Measurements from ENCODE around the gene PGAM5.

The PGAM5 gene

GRCh38 chr12:132736913-132737312 is 26.3 kb downstream of the PGAM5 start:
- no peak overlapping the region for H3K4me3 ChIP-seq (ENCODE audit: low read depth, low read length)
- DNase-seq (ENCODE audit: low read depth), result no peak
- no peak for TF ChIP-seq CTCF (conservative IDR thresholded peaks at IDR 0.05; ENCODE audit: low read depth, low read length)

GRCh38 chr12:132739600-132740312 is 29.1 kb downstream of the PGAM5 start:
- no peak for DNase-seq (ENCODE audit: low read depth)
- H3K4me3 ChIP-seq (ENCODE audit: low read depth, low read length), result no peak overlapping the region
- TF ChIP-seq CTCF (conservative IDR thresholded peaks at IDR 0.05; ENCODE audit: low read depth, low read length), result no peak

GRCh38 chr12:132740313-132740646 is 29.6 kb downstream of the PGAM5 start:
- no peak for DNase-seq (ENCODE audit: low read depth)
- no peak overlapping the region for H3K4me3 ChIP-seq (ENCODE audit: low read depth, low read length)
- TF ChIP-seq CTCF (conservative IDR thresholded peaks at IDR 0.05; ENCODE audit: low read depth, low read length), result no peak

GRCh38 chr12:132740652-132741051 is 30.0 kb downstream of the PGAM5 start:
- TF ChIP-seq CTCF (conservative IDR thresholded peaks at IDR 0.05; ENCODE audit: low read depth, low read length), result no peak
- DNase-seq (ENCODE audit: low read depth), result no peak
- H3K4me3 ChIP-seq (ENCODE audit: low read depth, low read length), result no peak overlapping the region

- TF ChIP-seq CTCF (conservative IDR thresholded peaks at IDR 0.05; ENCODE audit: low read depth, low read length), result no peak
- no peak for DNase-seq (ENCODE audit: low read depth)
- no peak overlapping the region for H3K4me3 ChIP-seq (ENCODE audit: low read depth, low read length)
Observed at GRCh38 chr12:132741620-132742019, 31.0 kb downstream of the PGAM5 start.

GRCh38 chr12:132743831-132744230 is 33.2 kb downstream of the PGAM5 start:
- H3K4me3 ChIP-seq (ENCODE audit: low read depth, low read length), result no peak overlapping the region
- DNase-seq (ENCODE audit: low read depth), result no peak

More at GRCh38 chr12:132743831-132744230, 33.2 kb downstream of the PGAM5 start:
- no peak for TF ChIP-seq CTCF (conservative IDR thresholded peaks at IDR 0.05; ENCODE audit: low read depth, low read length)

All from choroid plexus epithelial cell (primary cell).